Measurements from ENCODE around the gene SCFD2. TPM values are rescaled to one million over a fixed set of nuclear protein-coding genes. Genes with fewer than 3 reads are reported as not detected.

Gene SCFD2
- polyA plus RNA-seq, 1 donor from 2014 or later: 5.0 TPM

DNA sequence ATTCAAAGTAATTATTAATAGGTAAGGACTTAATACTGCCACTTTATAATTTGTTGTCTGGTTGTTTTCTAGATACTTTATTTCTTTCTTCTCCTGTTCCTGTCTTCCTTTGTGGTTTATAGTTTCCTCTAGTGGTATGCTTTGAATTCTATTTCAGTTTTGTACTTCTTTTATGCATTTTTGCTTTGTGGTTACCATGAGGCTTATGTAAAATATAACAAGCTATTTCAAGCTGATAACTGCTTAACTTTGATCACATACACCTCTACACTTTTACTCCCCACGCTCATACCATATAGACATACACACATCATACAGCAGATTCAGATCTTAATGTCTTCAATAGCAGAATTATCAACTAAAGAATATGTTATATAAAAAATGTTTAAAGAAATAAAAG, 192.3 kb downstream of the SCFD2 start:
- H3K27me3 ChIP-seq (ENCODE audit: insufficient read depth, low read depth, low read length): no peaks in the 10 kb centered on the region
- no peak overlapping the region for H3K27ac ChIP-seq (ENCODE audit: low read length)
- H3K79me2 ChIP-seq (replicated peaks; ENCODE audit: insufficient read depth, low read length): no peaks in the 10 kb centered on the region
- H3K9me3 ChIP-seq (ENCODE audit: low read length): no peaks in the 10 kb centered on the region
- H3K4me2 ChIP-seq (ENCODE audit: low read length): no peak overlapping the region
- no peaks in the 10 kb centered on the region for H3K36me3 ChIP-seq (ENCODE audit: insufficient read depth, low read length)
- H3F3A ChIP-seq (ENCODE audit: insufficient read depth, low read length, poor library complexity, severe bottlenecking): no peaks in the 10 kb centered on the region
- no peak overlapping the region for H3K9ac ChIP-seq (ENCODE audit: low read length)
- TF ChIP-seq MXI1 (conservative IDR thresholded peaks at IDR 0.05; ENCODE audit: poor library complexity, severe bottlenecking) (no peak), EP300 (conservative IDR thresholded peaks at IDR 0.05; ENCODE audit: poor library complexity, severe bottlenecking) (no peak), TAF1 (IDR thresholded peaks at IDR 0.05; ENCODE audit: low read depth) (no peak), SMC3 (conservative IDR thresholded peaks at IDR 0.05; ENCODE audit: poor library complexity) (no peak), EZH2 (IDR thresholded peaks at IDR 0.05; ENCODE audit: borderline replicate concordance, insufficient read depth, low read length, poor library complexity, severe bottlenecking) (no peak), RAD21 (conservative IDR thresholded peaks at IDR 0.05) (no peak), POLR2AphosphoS5 (IDR thresholded peaks at IDR 0.05) (no peak)
- TF ChIP-seq, protein P1, sequence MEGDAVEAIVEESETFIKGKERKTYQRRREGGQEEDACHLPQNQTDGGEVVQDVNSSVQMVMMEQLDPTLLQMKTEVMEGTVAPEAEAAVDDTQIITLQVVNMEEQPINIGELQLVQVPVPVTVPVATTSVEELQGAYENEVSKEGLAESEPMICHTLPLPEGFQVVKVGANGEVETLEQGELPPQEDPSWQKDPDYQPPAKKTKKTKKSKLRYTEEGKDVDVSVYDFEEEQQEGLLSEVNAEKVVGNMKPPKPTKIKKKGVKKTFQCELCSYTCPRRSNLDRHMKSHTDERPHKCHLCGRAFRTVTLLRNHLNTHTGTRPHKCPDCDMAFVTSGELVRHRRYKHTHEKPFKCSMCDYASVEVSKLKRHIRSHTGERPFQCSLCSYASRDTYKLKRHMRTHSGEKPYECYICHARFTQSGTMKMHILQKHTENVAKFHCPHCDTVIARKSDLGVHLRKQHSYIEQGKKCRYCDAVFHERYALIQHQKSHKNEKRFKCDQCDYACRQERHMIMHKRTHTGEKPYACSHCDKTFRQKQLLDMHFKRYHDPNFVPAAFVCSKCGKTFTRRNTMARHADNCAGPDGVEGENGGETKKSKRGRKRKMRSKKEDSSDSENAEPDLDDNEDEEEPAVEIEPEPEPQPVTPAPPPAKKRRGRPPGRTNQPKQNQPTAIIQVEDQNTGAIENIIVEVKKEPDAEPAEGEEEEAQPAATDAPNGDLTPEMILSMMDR (IDR thresholded peaks at IDR 0.05; ENCODE audit: poor library complexity, severe bottlenecking): no peak
- TF ChIP-seq, protein P2, sequence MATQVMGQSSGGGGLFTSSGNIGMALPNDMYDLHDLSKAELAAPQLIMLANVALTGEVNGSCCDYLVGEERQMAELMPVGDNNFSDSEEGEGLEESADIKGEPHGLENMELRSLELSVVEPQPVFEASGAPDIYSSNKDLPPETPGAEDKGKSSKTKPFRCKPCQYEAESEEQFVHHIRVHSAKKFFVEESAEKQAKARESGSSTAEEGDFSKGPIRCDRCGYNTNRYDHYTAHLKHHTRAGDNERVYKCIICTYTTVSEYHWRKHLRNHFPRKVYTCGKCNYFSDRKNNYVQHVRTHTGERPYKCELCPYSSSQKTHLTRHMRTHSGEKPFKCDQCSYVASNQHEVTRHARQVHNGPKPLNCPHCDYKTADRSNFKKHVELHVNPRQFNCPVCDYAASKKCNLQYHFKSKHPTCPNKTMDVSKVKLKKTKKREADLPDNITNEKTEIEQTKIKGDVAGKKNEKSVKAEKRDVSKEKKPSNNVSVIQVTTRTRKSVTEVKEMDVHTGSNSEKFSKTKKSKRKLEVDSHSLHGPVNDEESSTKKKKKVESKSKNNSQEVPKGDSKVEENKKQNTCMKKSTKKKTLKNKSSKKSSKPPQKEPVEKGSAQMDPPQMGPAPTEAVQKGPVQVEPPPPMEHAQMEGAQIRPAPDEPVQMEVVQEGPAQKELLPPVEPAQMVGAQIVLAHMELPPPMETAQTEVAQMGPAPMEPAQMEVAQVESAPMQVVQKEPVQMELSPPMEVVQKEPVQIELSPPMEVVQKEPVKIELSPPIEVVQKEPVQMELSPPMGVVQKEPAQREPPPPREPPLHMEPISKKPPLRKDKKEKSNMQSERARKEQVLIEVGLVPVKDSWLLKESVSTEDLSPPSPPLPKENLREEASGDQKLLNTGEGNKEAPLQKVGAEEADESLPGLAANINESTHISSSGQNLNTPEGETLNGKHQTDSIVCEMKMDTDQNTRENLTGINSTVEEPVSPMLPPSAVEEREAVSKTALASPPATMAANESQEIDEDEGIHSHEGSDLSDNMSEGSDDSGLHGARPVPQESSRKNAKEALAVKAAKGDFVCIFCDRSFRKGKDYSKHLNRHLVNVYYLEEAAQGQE (IDR thresholded peaks at IDR 0.05; ENCODE audit: borderline replicate concordance): no peak
- no peaks in the 10 kb centered on the region for H3K9me2 ChIP-seq (ENCODE audit: insufficient read depth, low read length)
- no peak overlapping the region for H3K4me3 ChIP-seq (ENCODE audit: low read length)
- H2AFZ ChIP-seq (ENCODE audit: low read depth, low read length): no peak overlapping the region
- H4K20me1 ChIP-seq (ENCODE audit: insufficient read depth): no peaks in the 10 kb centered on the region

DNA sequence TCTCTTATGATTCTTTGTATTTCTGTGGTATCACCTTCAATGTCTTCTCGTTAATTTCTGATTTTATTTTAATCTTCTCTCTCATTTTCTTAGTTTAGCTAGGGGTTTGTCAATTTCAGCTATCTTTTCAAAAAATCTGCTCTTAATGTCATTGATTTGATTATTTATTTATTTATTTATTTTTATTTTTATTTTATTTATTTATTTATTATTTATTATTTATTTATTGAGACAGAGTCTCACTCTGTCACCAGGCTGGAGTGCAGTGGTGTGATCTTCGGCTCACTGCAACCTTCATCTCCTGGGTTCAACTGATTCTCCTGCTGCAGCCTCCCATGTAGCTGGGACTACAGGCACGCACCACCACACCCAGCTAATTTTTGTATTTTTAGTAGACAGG, 194.1 kb downstream of the SCFD2 start:
- Histone ChIP-seq H3K9me3 (ENCODE audit: low read length) (no peaks in the 10 kb centered on the region), H3K4me2 (ENCODE audit: low read length) (no peak overlapping the region), H2AFZ (ENCODE audit: low read depth, low read length) (no peak overlapping the region), H3K9ac (ENCODE audit: low read length) (no peak overlapping the region), H4K20me1 (ENCODE audit: insufficient read depth) (no peaks in the 10 kb centered on the region), H3K9me2 (ENCODE audit: insufficient read depth, low read length) (no peaks in the 10 kb centered on the region), H3K79me2 (replicated peaks; ENCODE audit: insufficient read depth, low read length) (no peaks in the 10 kb centered on the region), H3K4me3 (ENCODE audit: low read length) (no peak overlapping the region), H3K27me3 (ENCODE audit: insufficient read depth, low read depth, low read length) (no peaks in the 10 kb centered on the region), H3K27ac (ENCODE audit: low read length) (no peak overlapping the region), H3F3A (ENCODE audit: insufficient read depth, low read length, poor library complexity, severe bottlenecking) (no peaks in the 10 kb centered on the region), H3K36me3 (ENCODE audit: insufficient read depth, low read length) (no peaks in the 10 kb centered on the region)
- TF ChIP-seq TAF1 (IDR thresholded peaks at IDR 0.05; ENCODE audit: low read depth) (no peak), MXI1 (conservative IDR thresholded peaks at IDR 0.05; ENCODE audit: poor library complexity, severe bottlenecking) (no peak), RAD21 (conservative IDR thresholded peaks at IDR 0.05) (no peak), POLR2AphosphoS5 (IDR thresholded peaks at IDR 0.05) (no peak), SMC3 (conservative IDR thresholded peaks at IDR 0.05; ENCODE audit: poor library complexity) (no peak), EZH2 (IDR thresholded peaks at IDR 0.05; ENCODE audit: borderline replicate concordance, insufficient read depth, low read length, poor library complexity, severe bottlenecking) (no peak), EP300 (conservative IDR thresholded peaks at IDR 0.05; ENCODE audit: poor library complexity, severe bottlenecking) (no peak)
- TF ChIP-seq, protein P2 (IDR thresholded peaks at IDR 0.05; ENCODE audit: borderline replicate concordance): no peak
- TF ChIP-seq, protein P1 (IDR thresholded peaks at IDR 0.05; ENCODE audit: poor library complexity, severe bottlenecking): no peak
